K562 (cell line): ENCODE measurements around the gene PGBD1. TPM values are rescaled to one million over a fixed set of nuclear protein-coding genes. Genes with fewer than 3 reads are reported as not detected.

ENCODE experiments used
- CREB3L1 ChIP-seq: fragments of 450-650 bp; IDR thresholded peaks from 2 replicates; pipeline ENCODE4 v1.6.1; 2014; ENCODE audit warnings: low read depth, mild to moderate bottlenecking, moderate library complexity, borderline replicate concordance
- ERF ChIP-seq: fragments of 450-650 bp; formaldehyde crosslinking; IDR thresholded peaks from 2 replicates; pipeline ENCODE4 v1.4.0; 2020; ENCODE audit warnings: mild to moderate bottlenecking, mixed read lengths
- ETV1 ChIP-seq: fragments of 450-650 bp; conservative IDR thresholded peaks from 2 replicates; pipeline ENCODE4 v1.6.1; 2016; ENCODE audit warnings: missing genetic modification characterization, control low read depth, low read depth, missing compliant biosample characterization
- EZH2 ChIP-seq: IDR thresholded peaks from 2 replicates; pipeline ENCODE4 v1.6.1; 2012; ENCODE audit warnings: low read depth, mild to moderate bottlenecking, inconsistent platforms, low read length, borderline replicate concordance
- GTF2F1 ChIP-seq: IDR thresholded peaks from 2 replicates; pipeline ENCODE4 v1.6.1; 2011; ENCODE audit warnings: low read depth, low read length, improper control_type of control experiment
- KLF16 ChIP-seq: IDR thresholded peaks from 2 replicates; pipeline ENCODE4 v1.6.1; 2016; ENCODE audit warnings: antibody characterized with exemption
- MYNN ChIP-seq, 2 experiments: sonication (generic); formaldehyde crosslinking in 1 of 2; IDR thresholded peaks; 2 replicates each; pipeline versions ENCODE4 v1.5.0 to v1.6.1; 2016 to 2020; ENCODE audit warnings: antibody characterized with exemption in 1 of 2, missing genetic modification reagents in 1 of 2
- NFATC3 ChIP-seq: fragments of 450-650 bp; IDR thresholded peaks from 2 replicates; pipeline ENCODE4 v1.6.1; 2017; ENCODE audit warnings: mild to moderate bottlenecking
- REST ChIP-seq, 2 experiments: fragments of 450-650 bp; formaldehyde crosslinking in 1 of 2; IDR thresholded peaks; 2 replicates each; pipeline versions ENCODE4 v1.4.0 to v1.6.1; 2014 to 2020; ENCODE audit warnings: mild to moderate bottlenecking in 2 of 2, borderline replicate concordance in 1 of 2, low read depth in 1 of 2
- SREBF1 ChIP-seq: fragments of 150-350 bp; IDR thresholded peaks from 2 replicates; pipeline ENCODE4 v1.6.1; 2014; ENCODE audit warnings: antibody characterized with exemption, low read depth, low read length, borderline replicate concordance
- SRF ChIP-seq, 2 experiments: fragments of 250-450, 450-650 bp in 1 of 2; sonication (Bioruptor Pico) in 1 of 2; sonication (generic) in 1 of 2; formaldehyde crosslinking; IDR thresholded peaks; 2 replicates each; pipeline versions ENCODE4 v1.5.0 to v1.5.1; 2020 to 2022; ENCODE audit warnings: mild to moderate bottlenecking in 1 of 2, missing genetic modification reagents in 1 of 2
- TFAM ChIP-seq: fragments of 250-450 bp; sonication (Bioruptor Pico); conservative IDR thresholded peaks from 2 replicates; pipeline ENCODE4 v1.5.0; 2021; ENCODE audit warnings: mild to moderate bottlenecking, moderate library complexity
- TRIM28 ChIP-seq: fragments of 450-650 bp; IDR thresholded peaks from 2 replicates; pipeline ENCODE4 v1.6.1; 2017
- ZNF274 ChIP-seq: IDR thresholded peaks from 2 replicates; pipeline ENCODE4 v1.6.1; 2011; ENCODE audit warnings: low read depth, mild to moderate bottlenecking, low read length, moderate library complexity, borderline replicate concordance
- ZNF280A ChIP-seq: fragments of 450-650 bp; IDR thresholded peaks from 2 replicates; pipeline ENCODE4 v1.6.1; 2018; ENCODE audit warnings: mild to moderate bottlenecking, low read depth; ENCODE audit not compliant: partially characterized antibody
- ZNF324 ChIP-seq: fragments of 250-450 bp; sonication (Bioruptor Pico); IDR thresholded peaks from 2 replicates; pipeline ENCODE4 v1.4.0; 2020; ENCODE audit warnings: mild to moderate bottlenecking
- ZNF589 ChIP-seq: fragments of 200-800 bp; sonication (Bioruptor generic); IDR thresholded peaks from 2 replicates; pipeline ENCODE4 v1.6.1; 2016; ENCODE audit warnings: low read depth, missing genetic modification characterization, missing compliant biosample characterization
- polyA plus RNA-seq, 8 experiments: library from polyadenylated mRNA; depleted of rRNA in 4 of 8; stranded (reverse) in 5 of 8; unstranded in 3 of 8; fragments of >200 nt; fragmentation: Nextera tagmentation in 2 of 8; fragmentation: Illumina TruSeq in 1 of 8; extraction: Ambion mirVana in 2 of 8; extraction: Trizol in 1 of 8; gene quantifications; 2 replicates each; pipeline versions ENCODE4 v1.2.1 to v1.2.3, GENCODE V29; 2011 to 2014; ENCODE audit warnings: inconsistent platforms in 1 of 8, missing spikeins in 1 of 8
- total RNA-seq, 7 experiments: library from RNA; depleted of rRNA in 6 of 7; stranded (reverse); fragments of >200 nt in 6 of 7; fragmentation: Illumina TruSeq in 2 of 7; extraction: Trizol in 2 of 7; gene quantifications; 2 replicates each; pipeline versions ENCODE4 v1.2.1 to v1.2.3, GENCODE V29; 2011 to 2021; ENCODE audit warnings: low replicate concordance in 1 of 7

Gene PGBD1
- total and polyA plus RNA-seq, 9 of the 15 experiments (the other 6 are each of a cell fraction or from before 2014, with no cell fraction given): 3.3 to 9.0 (median 7.3) TPM

- TF ChIP-seq ZNF280A (no peak), EZH2 (peak; percentile 65; the same call in 1 of the 2 replicates), SRF (CRISPR knock-in tag; IDR thresholded peaks at IDR 0.05) (peak; percentile 70 to 97; a peak in 3 of 4 replicates), ZNF274 (peak; percentile 66; the same call in 1 of the 2 replicates), KLF16 (peak; percentile 99), GTF2F1 (no peak), ZNF589 (CRISPR knock-in tag) (peak; percentile 76; the same call in 1 of the 2 replicates), ZNF324 (CRISPR knock-in tag) (peak; percentile 18; the same call in 1 of the 2 replicates), MYNN (IDR thresholded peaks at IDR 0.05) (peak; percentile 79; the same call in 1 of the 2 replicates), MYNN (CRISPR knock-in tag; IDR thresholded peaks at IDR 0.05) (no peak), REST (IDR thresholded peaks at IDR 0.05; ENCODE audit: borderline replicate concordance) (no peak; the same call in 1 of the 2 replicates), REST (CRISPR knock-in tag; IDR thresholded peaks at IDR 0.05; ENCODE audit: low read depth) (no peak), TRIM28 (peak; percentile 42; the same call in 1 of the 2 replicates), TFAM (CRISPR knock-in tag) (no peak), ETV1 (tag) (peak; percentile 74), NFATC3 (peak; percentile 89), ERF (CRISPR knock-in tag) (no peak; the same call in 1 of the 2 replicates), SREBF1 (no peak), CREB3L1 (no peak)
Observed at GRCh38 chr6:28335040-28335563, 53.7 kb downstream of the PGBD1 start (continued).
